T-cell (primary cell): ENCODE data around the gene BOLA2. TPM values are rescaled to one million over a fixed set of nuclear protein-coding genes. Genes with fewer than 3 reads are reported as not detected.
"Not testable (repeated sequence)": the region's sequence is repeated elsewhere in the genome, so short reads cannot be mapped to it uniquely, and the experiment has no call there.

Source experiments
- ATAC-seq, 4 experiments: fragments of 200-7000 bp in 3 of 4; fragments of 150-1000 bp in 1 of 4; cut with Tn5 transposase; replicated peaks in 1 of 4; 1 replicate in 3 of 4; 2 replicates in 1 of 4; pipeline ENCODE4 v1.10.0; 2021; ENCODE audit warnings: moderate library complexity in 3 of 4, mild to moderate bottlenecking in 2 of 4, moderate number of reproducible peaks in 1 of 4
- CTCF ChIA-PET, 2 donors: fragments of 300-600 bp; sonication (Branson Sonifier 250); formaldehyde crosslinking; loops; one replicate each; lab custom pipeline; 2022; ENCODE audit warnings: antibody characterized with exemption in 2 of 2; lab: Charles Lee
- POLR2A ChIA-PET, 2 donors: fragments of 300-600 bp; sonication (Branson Sonifier 250); formaldehyde crosslinking; loops; one replicate each; lab custom pipeline; 2022; ENCODE audit warnings: antibody characterized with exemption in 2 of 2; lab: Charles Lee
- DNase-seq, 35 experiments: peaks; one replicate each; pipeline versions ENCODE4 v3.0.0 to v3.0.0-alpha.2; 2013 to 2023
- H3K27ac ChIP-seq: one replicate; pipeline ENCODE4 v1.5.1; 2013; ENCODE audit warnings: low read length
- H3K27me3 ChIP-seq, 2 experiments: replicated peaks in 1 of 2; 1 replicate in 1 of 2; 2 replicates in 1 of 2; pipeline versions ENCODE4 v1.6.1 to v1.7.0; 2013; ENCODE audit warnings: low read length in 1 of 2, mixed read lengths in 1 of 2; ENCODE audit not compliant: control insufficient read depth in 2 of 2, insufficient read depth in 2 of 2; ENCODE audit errors: extremely low read depth in 1 of 2
- H3K36me3 ChIP-seq, 2 donors: 1 replicate in 1 of 2; 2 replicates in 1 of 2; pipeline versions ENCODE4 v1.6.1 to v1.7.0; 2013; ENCODE audit warnings: low read length in 1 of 2; ENCODE audit not compliant: control insufficient read depth in 2 of 2, insufficient read depth in 1 of 2; ENCODE audit errors: extremely low read depth in 1 of 2
- H3K4me1 ChIP-seq, 2 experiments: 1 replicate in 1 of 2; 2 replicates in 1 of 2; pipeline versions ENCODE4 v1.6.1 to v1.7.0; 2013; ENCODE audit warnings: low read length in 2 of 2, mixed read lengths in 1 of 2; ENCODE audit not compliant: insufficient read depth in 2 of 2, control insufficient read depth in 1 of 2; ENCODE audit errors: extremely low read depth in 1 of 2
- H3K4me3 ChIP-seq, 2 donors: 1 replicate in 1 of 2; 2 replicates in 1 of 2; pipeline versions ENCODE4 v1.5.1 to v1.7.0; 2013; ENCODE audit warnings: mild to moderate bottlenecking in 2 of 2, low read length in 1 of 2, moderate library complexity in 1 of 2; ENCODE audit not compliant: control insufficient read depth in 1 of 2; ENCODE audit errors: extremely low read depth in 1 of 2
- H3K9me3 ChIP-seq: 2 replicates; pipeline ENCODE4 v1.7.0; 2013
- H3K27ac Mint-ChIP-seq, 2 donors: one replicate each; pipeline ENCODE4 v1.8.0; 2020 to 2021; ENCODE audit warnings: mild to moderate bottlenecking in 2 of 2, mixed read lengths in 2 of 2
- H3K27me3 Mint-ChIP-seq, 2 donors: one replicate each; pipeline ENCODE4 v1.8.0; 2021 to 2022; ENCODE audit warnings: mixed read lengths in 2 of 2
- H3K36me3 Mint-ChIP-seq: one replicate; pipeline ENCODE4 v1.8.0; 2021; ENCODE audit warnings: mixed read lengths
- H3K4me1 Mint-ChIP-seq, 3 donors: one replicate each; pipeline ENCODE4 v1.8.0; 2020 to 2022; ENCODE audit warnings: mixed read lengths in 3 of 3, mild to moderate bottlenecking in 1 of 3
- H3K4me3 Mint-ChIP-seq, 3 donors: one replicate each; pipeline ENCODE4 v1.8.0; 2020 to 2022; ENCODE audit warnings: mild to moderate bottlenecking in 3 of 3, mixed read lengths in 3 of 3, moderate library complexity in 3 of 3
- H3K9me3 Mint-ChIP-seq, 3 donors: one replicate each; pipeline ENCODE4 v1.8.0; 2020 to 2022; ENCODE audit warnings: mixed read lengths in 3 of 3
- WGBS: methylation state at CpG from one replicate; pipeline ENCODE4 v1.1.5; 2013; ENCODE audit warnings: missing lambda C conversion rate; ENCODE audit not compliant: insufficient coverage; 5-methylcytosine and 5-hydroxymethylcytosine counted together
- total RNA-seq, 35 experiments: library from RNA in 6 of 35; stranded (reverse) in 6 of 35; fragments of 120-200 nt in 1 of 35; gene quantifications; one replicate each; pipeline versions ENCODE4 v1.2.1 to v1.2.4 and lab custom pipeline; 2013 to 2026

The BOLA2 gene
- total RNA-seq (10 to 100 TPM in 2 of 5 donors, 1 to 10 TPM in 3; 3.4 to 15.5 (median 9.1) TPM), total RNA-seq (lab: John Stamatoyannopoulos, UW) (0 reads per million in 29 experiments)
- total RNA-seq (2013) = 11.3 TPM

DNA sequence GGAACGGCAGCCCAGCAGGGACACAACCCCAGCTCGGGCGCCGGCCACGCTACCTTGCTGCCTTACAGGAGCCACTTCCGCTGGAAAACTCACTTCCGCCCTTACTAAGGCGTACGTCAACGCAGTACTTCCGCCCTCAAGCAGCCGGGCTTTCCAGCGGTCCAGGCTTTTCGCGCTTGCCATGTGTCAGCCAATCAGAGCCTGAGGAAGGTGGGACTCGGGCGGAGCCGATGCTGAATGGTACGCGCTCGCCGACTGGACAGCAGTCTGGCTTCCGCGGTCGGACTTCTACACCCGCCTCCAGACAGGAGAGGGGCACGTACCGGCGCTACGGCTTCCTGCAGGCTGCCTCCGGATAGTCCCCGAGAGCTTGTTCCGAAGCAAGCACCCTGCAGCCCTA is at the start of gene BOLA2, which contains the start of gene SLX1B:
TSS of gene BOLA2 (minus strand) at position 83 of the 400 bp plus-strand sequence. CDS start 98 bp downstream, outside the sequence.
TSS of gene SLX1B (plus strand) at position 265 of the 400 bp plus-strand sequence.
- no CpG with 5 or more reads among the region's 33 CpGs for WGBS
- H3K27ac ChIP-seq, H3K27me3 ChIP-seq, H3K4me1 ChIP-seq, DNase-seq, POLR2A ChIA-PET, H3K9me3 ChIP-seq, H3K36me3 Mint-ChIP-seq, H3K4me3 Mint-ChIP-seq, H3K27ac Mint-ChIP-seq, H3K4me1 Mint-ChIP-seq, H3K36me3 ChIP-seq, CTCF ChIA-PET, H3K9me3 Mint-ChIP-seq, H3K27me3 Mint-ChIP-seq, H3K4me3 ChIP-seq: not testable (repeated sequence)
- peak; percentile 86 to 89 (median 88) for ATAC-seq

GRCh38 chr16:29482276-29482675 is 28.1 kb upstream of the BOLA2 start:
- H3K9me3 ChIP-seq, H3K27ac ChIP-seq, H3K27me3 ChIP-seq, H3K4me1 Mint-ChIP-seq, POLR2A ChIA-PET, H3K4me3 Mint-ChIP-seq, ATAC-seq, H3K4me3 ChIP-seq, CTCF ChIA-PET, H3K27me3 Mint-ChIP-seq, H3K27ac Mint-ChIP-seq, H3K4me1 ChIP-seq, H3K36me3 ChIP-seq, H3K9me3 Mint-ChIP-seq, H3K36me3 Mint-ChIP-seq: not testable (repeated sequence)
- peak in 2 of 35 experiments; percentile 0 for DNase-seq
- 100% methylated on average over 1 of the region's 12 CpGs for WGBS

DNA sequence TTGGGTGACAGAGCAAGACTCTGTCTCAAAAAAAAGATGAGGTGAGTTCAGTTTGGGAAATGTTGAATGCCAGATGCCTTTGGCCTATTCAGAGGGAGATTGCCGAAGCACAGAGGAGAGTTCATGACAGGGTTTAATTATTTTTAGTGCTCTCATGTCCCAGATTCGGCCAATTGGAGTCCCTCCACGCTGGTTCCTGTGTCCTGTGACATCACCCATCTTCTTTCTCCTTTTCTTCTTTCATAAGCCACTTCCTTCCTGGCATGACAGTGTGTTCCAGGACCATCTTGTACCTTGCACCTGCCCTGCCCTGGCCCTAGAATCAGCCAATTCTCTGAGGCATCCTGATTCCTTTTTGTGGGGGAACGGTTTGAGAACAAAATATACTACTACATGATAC is 17.9 kb upstream of the BOLA2 start:
- ATAC-seq = peak; percentile 12 to 71 (median 51)
- H3K4me3 ChIP-seq, H3K4me3 Mint-ChIP-seq, H3K36me3 Mint-ChIP-seq, H3K27me3 Mint-ChIP-seq, DNase-seq, H3K27ac ChIP-seq, H3K4me1 Mint-ChIP-seq, H3K9me3 Mint-ChIP-seq, H3K4me1 ChIP-seq, POLR2A ChIA-PET, H3K9me3 ChIP-seq, H3K27me3 ChIP-seq, H3K36me3 ChIP-seq, CTCF ChIA-PET, H3K27ac Mint-ChIP-seq: not testable (repeated sequence)
- no CpG with 5 or more reads among the region's 4 CpGs for WGBS

DNA sequence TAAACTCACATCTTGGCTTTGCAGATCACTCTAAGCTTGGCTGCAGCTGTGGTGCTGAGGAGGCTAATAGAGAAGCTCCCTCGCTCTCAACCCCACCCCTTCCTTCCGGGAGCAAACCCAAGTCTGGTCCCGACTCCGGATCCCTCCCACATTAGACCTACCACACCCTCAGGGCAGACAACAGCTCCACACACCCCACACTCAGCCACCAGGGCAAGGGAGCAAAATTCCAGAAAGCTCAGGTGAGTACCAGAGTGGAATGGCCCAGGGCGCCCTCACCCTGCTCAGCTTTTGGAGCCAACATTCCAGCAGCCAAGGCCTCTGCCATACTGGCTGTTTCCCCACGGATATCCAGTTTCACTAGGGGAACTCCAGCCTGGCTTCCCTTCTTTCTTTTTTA is 15.5 kb upstream of the BOLA2 start:
- ATAC-seq = peak; percentile 60 to 73 (median 66)
- H3K9me3 ChIP-seq, CTCF ChIA-PET, POLR2A ChIA-PET, H3K36me3 Mint-ChIP-seq, H3K27me3 Mint-ChIP-seq, H3K9me3 Mint-ChIP-seq, H3K4me1 Mint-ChIP-seq, H3K36me3 ChIP-seq, H3K27me3 ChIP-seq, H3K4me1 ChIP-seq: not testable (repeated sequence)
- Histone ChIP-seq H3K27ac (peak overlapping the region; percentile 38), H3K4me3 (peak overlapping the region in 1 of 2 donors; percentile 23)
- DNase-seq = peak in 31 of 35 experiments; percentile 0 to 59 (median 25)
- H3K27ac Mint-ChIP-seq = peak overlapping the region in 1 of 2 donors; percentile 66
- H3K4me3 Mint-ChIP-seq = peak overlapping the region in 2 of 3 donors; percentile 28 to 53
- WGBS = no CpG with 5 or more reads among the region's 6 CpGs

GRCh38 chr16:29467654-29468366 is 13.7 kb upstream of the BOLA2 start:
- H3K9me3 ChIP-seq, ATAC-seq, H3K4me3 Mint-ChIP-seq, H3K36me3 Mint-ChIP-seq, H3K27me3 Mint-ChIP-seq, H3K36me3 ChIP-seq, CTCF ChIA-PET, POLR2A ChIA-PET, DNase-seq, H3K27ac Mint-ChIP-seq, H3K4me3 ChIP-seq, H3K4me1 ChIP-seq, H3K4me1 Mint-ChIP-seq, H3K27ac ChIP-seq, H3K27me3 ChIP-seq, H3K9me3 Mint-ChIP-seq: not testable (repeated sequence)
- no CpG with 5 or more reads among the region's 10 CpGs for WGBS

- H3K9me3 Mint-ChIP-seq, H3K27ac ChIP-seq, H3K4me1 Mint-ChIP-seq, H3K36me3 Mint-ChIP-seq, H3K4me1 ChIP-seq, H3K27me3 ChIP-seq, H3K9me3 ChIP-seq, H3K4me3 ChIP-seq, DNase-seq, POLR2A ChIA-PET, H3K4me3 Mint-ChIP-seq, H3K27me3 Mint-ChIP-seq, H3K36me3 ChIP-seq, CTCF ChIA-PET, H3K27ac Mint-ChIP-seq: not testable (repeated sequence)
- peak; percentile 53 to 66 (median 62) for ATAC-seq
- no CpG with 5 or more reads among the region's 33 CpGs for WGBS
These were observed 12.8 kb upstream of the BOLA2 start for GRCh38 chr16:29466904-29467303.
